ENCODE measurements around the gene ZNF407.

DNA sequence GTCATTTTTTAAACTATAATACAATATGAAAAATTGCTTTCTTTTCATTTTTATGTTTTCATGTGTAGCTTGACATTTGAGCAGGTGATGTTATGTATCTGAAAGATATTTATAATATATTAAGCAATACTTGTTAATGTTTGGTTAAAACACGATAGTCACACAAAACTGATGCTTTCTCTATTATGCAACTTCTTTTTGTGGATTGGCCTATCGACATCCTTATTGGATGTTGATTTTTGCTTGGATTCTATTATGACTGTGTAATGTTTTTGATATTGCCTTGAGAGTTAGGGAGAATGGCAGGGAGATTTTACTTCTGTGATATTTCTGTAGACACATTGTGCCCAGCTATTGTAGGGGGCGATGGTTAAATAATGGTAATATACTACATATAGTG, 128.0 kb downstream of the ZNF407 start:
- TF ChIP-seq, protein P1, sequence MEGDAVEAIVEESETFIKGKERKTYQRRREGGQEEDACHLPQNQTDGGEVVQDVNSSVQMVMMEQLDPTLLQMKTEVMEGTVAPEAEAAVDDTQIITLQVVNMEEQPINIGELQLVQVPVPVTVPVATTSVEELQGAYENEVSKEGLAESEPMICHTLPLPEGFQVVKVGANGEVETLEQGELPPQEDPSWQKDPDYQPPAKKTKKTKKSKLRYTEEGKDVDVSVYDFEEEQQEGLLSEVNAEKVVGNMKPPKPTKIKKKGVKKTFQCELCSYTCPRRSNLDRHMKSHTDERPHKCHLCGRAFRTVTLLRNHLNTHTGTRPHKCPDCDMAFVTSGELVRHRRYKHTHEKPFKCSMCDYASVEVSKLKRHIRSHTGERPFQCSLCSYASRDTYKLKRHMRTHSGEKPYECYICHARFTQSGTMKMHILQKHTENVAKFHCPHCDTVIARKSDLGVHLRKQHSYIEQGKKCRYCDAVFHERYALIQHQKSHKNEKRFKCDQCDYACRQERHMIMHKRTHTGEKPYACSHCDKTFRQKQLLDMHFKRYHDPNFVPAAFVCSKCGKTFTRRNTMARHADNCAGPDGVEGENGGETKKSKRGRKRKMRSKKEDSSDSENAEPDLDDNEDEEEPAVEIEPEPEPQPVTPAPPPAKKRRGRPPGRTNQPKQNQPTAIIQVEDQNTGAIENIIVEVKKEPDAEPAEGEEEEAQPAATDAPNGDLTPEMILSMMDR (conservative IDR thresholded peaks at IDR 0.05 in 1 of 2, IDR thresholded peaks at IDR 0.05 in 1 of 2; ENCODE audit: extremely low read depth in 1 of 2, insufficient read depth in 1 of 2, low read depth in 1 of 2, low read length in 2 of 2), result no peak
- no peak for TF ChIP-seq EZH2 (IDR thresholded peaks at IDR 0.05; ENCODE audit: borderline replicate concordance, low read length)
